ENCODE results near the gene SURF6. TPM values are rescaled to one million over a fixed set of nuclear protein-coding genes. Genes with fewer than 3 reads are reported as not detected.

Gene SURF6
- total and polyA plus RNA-seq, 2 of the 8 experiments (the other 6 are each of a cell fraction or from before 2014, with no cell fraction given), result 6.1 to 23.7 TPM

DNA sequence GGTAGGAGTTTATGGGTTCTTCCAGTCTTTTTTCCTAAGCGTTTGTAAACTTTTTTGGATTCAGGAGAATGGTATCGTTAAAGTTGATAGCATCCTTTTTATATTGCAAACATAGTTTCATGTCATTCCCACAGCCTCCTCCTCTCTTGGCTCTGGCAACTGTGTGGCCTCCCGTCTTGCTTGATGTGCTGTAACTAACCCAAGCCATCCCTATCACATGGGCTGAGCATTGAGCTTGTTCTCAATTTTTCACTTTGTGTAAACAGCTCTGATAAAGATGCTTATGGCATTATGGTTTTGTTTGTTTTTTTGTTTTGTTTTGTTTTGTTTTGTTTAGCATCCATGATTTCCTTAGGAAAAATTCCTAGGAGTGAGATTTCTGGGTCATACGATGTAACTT lies 44.7 kb upstream of the SURF6 start (continued):
- TF ChIP-seq HDAC6 (IDR thresholded peaks at IDR 0.05; ENCODE audit: low read depth, low read length), result no peak
- TF ChIP-seq GTF2F1 (IDR thresholded peaks at IDR 0.05; ENCODE audit: borderline replicate concordance, low read depth, low read length), result no peak
- no peak for TF ChIP-seq KDM1A (IDR thresholded peaks at IDR 0.05; ENCODE audit: borderline replicate concordance, low read length)
